NT2/D1 (cell line): ENCODE measurements around the gene MSL1.

Experiments
- DNase-seq: peaks from one replicate; pipeline ENCODE4 v3.0.0-alpha.2; 2011; ENCODE audit warnings: low read depth, low spot score
- H3K27me3 ChIP-seq: 2 replicates; pipeline ENCODE4 v1.6.0; 2011; ENCODE audit warnings: mild to moderate bottlenecking; ENCODE audit not compliant: insufficient read length, insufficient read depth
- H3K36me3 ChIP-seq: 2 replicates; pipeline ENCODE4 v1.6.1; 2011; ENCODE audit warnings: mild to moderate bottlenecking, low read length, mixed read lengths; ENCODE audit not compliant: insufficient read depth, insufficient read length
- H3K4me1 ChIP-seq: 2 replicates; pipeline ENCODE4 v1.5.1; 2011; ENCODE audit not compliant: insufficient read depth, insufficient read length
- H3K4me3 ChIP-seq: 2 replicates; pipeline ENCODE4 v1.5.1; 2011; ENCODE audit warnings: low read depth; ENCODE audit not compliant: insufficient read length
- H3K9ac ChIP-seq: 2 replicates; pipeline ENCODE4 v1.6.0; 2011; ENCODE audit warnings: low read depth; ENCODE audit not compliant: insufficient read length
- H3K9me3 ChIP-seq: 2 replicates; pipeline ENCODE4 v1.5.1; 2011; ENCODE audit warnings: mild to moderate bottlenecking, low read length; ENCODE audit not compliant: insufficient read depth
- SUZ12 ChIP-seq: IDR thresholded peaks from 2 replicates; pipeline ENCODE4 v1.6.1; 2011; ENCODE audit not compliant: insufficient read length, insufficient read depth; ENCODE audit errors: extremely low read depth
- YY1 ChIP-seq: IDR thresholded peaks from 2 replicates; pipeline ENCODE4 v1.6.1; 2011; ENCODE audit not compliant: insufficient read length, insufficient read depth
- ZNF274 ChIP-seq: IDR thresholded peaks from 2 replicates; pipeline ENCODE4 v1.6.1; 2011; ENCODE audit warnings: mild to moderate bottlenecking, low read depth, low read length

Gene MSL1

DNA sequence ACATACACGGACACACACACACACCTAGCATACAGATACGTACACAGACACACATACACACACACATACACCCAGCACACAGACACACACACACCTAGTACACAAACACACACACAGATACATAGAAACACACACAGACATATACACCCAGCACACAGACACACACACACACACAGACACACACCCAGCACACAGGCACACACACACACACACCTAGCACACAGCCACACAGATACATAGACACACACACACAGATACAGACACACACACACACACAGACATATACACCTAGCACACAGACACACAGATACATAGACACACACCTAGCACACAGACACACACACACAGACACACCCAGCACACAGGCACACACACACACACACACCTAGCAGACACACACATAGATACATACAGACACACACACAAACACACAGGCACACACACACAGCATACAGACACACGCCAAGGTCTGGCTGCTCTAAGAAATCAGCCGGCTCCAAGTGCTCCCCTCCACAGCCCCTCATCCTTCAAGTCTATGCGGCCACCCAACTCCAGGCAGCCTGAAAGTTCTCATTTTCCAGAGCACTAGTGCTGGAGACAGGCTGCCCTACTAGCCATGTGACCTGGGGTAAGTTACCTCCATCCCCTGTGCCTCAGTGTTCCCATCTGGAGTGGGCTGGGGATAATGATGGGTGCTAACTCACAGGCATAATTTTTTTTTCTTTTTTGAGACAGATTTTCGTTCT, 34.5 kb upstream of the MSL1 start:
- TF ChIP-seq ZNF274 (no peak), SUZ12 (no peak), YY1 (no peak)
- no peak for DNase-seq
- no peak overlapping the region for H3K4me3 ChIP-seq
- H3K9ac ChIP-seq = peak overlapping the region; percentile 24
- no peaks in the 10 kb centered on the region for H3K27me3 ChIP-seq
- peaks cover 30% of the 10 kb centered on the region for H3K4me1 ChIP-seq
- peaks cover 28% of the 10 kb centered on the region for H3K36me3 ChIP-seq
- H3K9me3 ChIP-seq = no peaks in the 10 kb centered on the region

DNA sequence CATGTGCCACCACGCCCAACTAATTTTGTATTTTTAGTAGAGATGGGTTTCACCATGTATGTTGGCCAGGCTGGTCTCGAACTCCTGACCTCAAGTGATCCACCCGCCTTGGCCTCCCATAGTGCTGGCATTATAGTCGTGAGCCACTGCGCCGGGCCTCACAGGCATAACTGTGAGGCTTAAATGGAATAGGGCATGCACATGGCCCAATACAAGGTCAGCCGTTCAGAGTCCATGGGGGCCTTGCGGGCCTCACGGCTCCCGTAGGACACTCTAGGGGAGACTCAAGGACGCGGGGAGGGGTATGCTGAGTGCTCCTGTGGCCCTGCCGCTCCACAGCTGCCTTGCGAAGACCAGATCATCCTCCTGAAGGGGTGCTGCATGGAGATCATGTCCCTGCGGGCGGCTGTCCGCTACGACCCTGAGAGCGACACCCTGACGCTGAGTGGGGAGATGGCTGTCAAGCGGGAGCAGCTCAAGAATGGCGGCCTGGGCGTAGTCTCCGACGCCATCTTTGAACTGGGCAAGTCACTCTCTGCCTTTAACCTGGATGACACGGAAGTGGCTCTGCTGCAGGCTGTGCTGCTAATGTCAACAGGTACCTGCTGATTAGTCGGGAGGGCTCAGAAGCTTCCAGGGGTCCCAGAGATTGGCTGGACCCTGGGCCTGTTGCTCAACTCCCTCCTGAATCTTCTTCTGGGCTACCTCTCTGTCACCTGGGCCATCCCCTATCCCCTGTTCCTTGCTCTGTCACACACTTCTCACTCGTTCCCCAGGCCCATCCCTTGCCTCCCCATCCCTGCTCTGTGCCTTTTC, 33.7 kb upstream of the MSL1 start:
- Histone ChIP-seq H3K27me3 (no peaks in the 10 kb centered on the region), H3K36me3 (peaks cover 30% of the 10 kb centered on the region), H3K9me3 (no peaks in the 10 kb centered on the region), H3K4me1 (peaks cover 30% of the 10 kb centered on the region), H3K4me3 (no peak overlapping the region), H3K9ac (no peak overlapping the region)
- no peak for DNase-seq
- TF ChIP-seq ZNF274 (no peak), YY1 (peak; percentile 38), SUZ12 (no peak)

DNA sequence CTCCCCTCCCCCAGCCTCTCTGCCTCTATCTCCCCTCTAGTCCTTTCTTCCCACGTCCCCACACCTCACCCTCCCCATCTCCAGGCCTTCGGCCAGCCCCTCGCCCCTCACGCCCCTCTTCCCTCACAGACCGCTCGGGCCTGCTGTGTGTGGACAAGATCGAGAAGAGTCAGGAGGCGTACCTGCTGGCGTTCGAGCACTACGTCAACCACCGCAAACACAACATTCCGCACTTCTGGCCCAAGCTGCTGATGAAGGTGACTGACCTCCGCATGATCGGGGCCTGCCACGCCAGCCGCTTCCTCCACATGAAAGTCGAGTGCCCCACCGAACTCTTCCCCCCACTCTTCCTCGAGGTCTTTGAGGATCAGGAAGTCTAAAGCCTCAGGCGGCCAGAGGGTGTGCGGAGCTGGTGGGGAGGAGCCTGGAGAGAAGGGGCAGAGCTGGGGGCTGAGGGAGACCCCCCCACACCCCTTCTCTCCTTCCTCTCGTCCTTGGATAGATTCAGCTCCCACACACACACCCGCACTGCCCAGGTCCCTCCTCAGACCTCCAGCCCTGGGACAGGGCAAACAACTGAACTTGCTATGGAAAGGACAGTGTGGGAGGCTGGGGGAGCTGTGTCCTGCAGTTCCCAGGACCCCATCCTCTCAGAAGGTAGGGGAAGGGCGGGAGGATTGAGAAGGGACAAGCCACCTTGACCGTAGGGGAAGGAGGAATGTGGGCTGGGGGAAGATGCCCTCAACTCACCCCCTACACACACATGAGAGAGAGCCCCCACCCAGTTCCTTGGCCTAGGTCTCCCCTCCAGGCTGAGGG, 32.5 kb upstream of the MSL1 start:
- H3K4me1 ChIP-seq = peaks cover 30% of the 10 kb centered on the region

DNA sequence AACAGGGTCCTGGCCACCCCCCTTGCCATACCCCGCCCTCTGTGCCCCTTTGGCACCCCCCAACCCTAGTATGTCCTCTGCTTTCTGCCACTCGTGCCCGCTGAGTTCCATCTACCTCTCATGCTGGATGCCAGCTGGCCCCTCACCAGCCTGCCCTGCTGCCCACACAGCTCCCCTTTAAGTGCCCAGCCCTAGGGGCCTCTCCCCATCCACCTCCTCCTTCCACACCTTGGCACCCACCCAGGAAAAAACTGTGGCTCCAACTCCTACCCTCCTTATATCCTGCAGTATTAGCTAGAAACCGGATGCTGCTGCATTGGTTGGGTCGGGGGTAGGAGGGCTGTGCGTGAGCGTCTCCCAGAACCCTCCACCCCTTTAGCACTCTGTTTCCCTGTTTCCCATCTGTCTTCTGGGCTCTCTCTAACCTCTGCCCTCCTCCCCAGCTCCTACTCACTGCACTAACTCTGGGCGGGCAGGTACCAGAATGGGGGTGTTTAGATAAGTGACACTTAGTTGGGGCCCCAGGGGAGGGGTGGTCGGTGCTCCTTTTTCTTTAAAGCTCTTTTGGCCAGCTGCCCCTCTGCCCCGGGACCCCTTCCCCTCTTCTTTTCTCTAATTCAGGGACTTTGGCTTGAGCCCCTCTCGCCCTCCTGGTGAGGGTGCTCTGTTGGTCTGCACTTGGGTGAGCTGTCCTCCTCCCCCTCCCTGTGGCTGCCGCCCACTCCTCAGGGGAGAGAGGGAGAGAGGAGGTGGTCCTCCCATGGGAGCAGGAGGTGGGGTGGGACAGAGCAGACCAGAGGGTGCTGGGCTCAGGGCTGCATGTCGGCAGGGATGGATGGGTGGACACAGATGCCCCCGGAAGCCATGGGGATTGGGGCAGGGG, 31.3 kb upstream of the MSL1 start:
- Histone ChIP-seq H3K36me3 (peaks cover 52% of the 10 kb centered on the region), H3K4me3 (no peak overlapping the region), H3K9ac (no peak overlapping the region), H3K9me3 (no peaks in the 10 kb centered on the region), H3K27me3 (no peaks in the 10 kb centered on the region), H3K4me1 (peaks cover 30% of the 10 kb centered on the region)
- DNase-seq = no peak
- TF ChIP-seq YY1 (no peak), ZNF274 (no peak), SUZ12 (no peak)

More for the DNA sequence above, 32.5 kb upstream of the MSL1 start:
- peaks cover 42% of the 10 kb centered on the region for H3K36me3 ChIP-seq
- H3K9me3 ChIP-seq = no peaks in the 10 kb centered on the region
- TF ChIP-seq YY1 (no peak), ZNF274 (no peak)
- DNase-seq = no peak
- H3K27me3 ChIP-seq = no peaks in the 10 kb centered on the region
- H3K4me3 ChIP-seq = no peak overlapping the region
- H3K9ac ChIP-seq = no peak overlapping the region

GRCh38 chr17:40091691-40092397, 29.9 kb upstream of the MSL1 start:
- H3K36me3 ChIP-seq = peaks cover 56% of the 10 kb centered on the region
- DNase-seq = no peak
- peaks cover 26% of the 10 kb centered on the region for H3K4me1 ChIP-seq
- H3K27me3 ChIP-seq = no peaks in the 10 kb centered on the region
- TF ChIP-seq SUZ12 = no peak
- H3K4me3 ChIP-seq = no peak overlapping the region
- H3K9ac ChIP-seq = no peak overlapping the region
- no peaks in the 10 kb centered on the region for H3K9me3 ChIP-seq

DNA sequence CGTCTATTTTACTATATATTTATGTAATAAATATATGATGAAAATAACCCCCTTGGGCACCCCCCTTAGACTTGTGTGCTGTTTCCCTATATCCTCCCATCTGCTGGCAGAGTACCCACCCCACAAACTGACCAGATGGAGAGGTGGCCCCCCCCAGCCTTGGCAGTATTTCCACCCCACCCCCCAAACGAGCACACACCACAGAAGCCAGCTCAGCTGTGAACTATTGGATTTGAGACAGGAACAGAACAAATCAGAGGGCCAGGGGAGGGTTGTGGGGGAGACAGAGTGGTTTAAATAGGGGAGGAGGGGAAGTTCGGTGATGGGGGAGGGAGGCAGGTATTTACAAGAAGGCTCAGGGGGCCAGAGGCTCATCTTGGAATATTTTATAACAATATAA, 29.2 kb upstream of the MSL1 start:
- no peaks in the 10 kb centered on the region for H3K27me3 ChIP-seq
- H3K9ac ChIP-seq = no peak overlapping the region
- H3K36me3 ChIP-seq = peaks cover 52% of the 10 kb centered on the region
- H3K9me3 ChIP-seq = no peaks in the 10 kb centered on the region
- no peak overlapping the region for H3K4me3 ChIP-seq
- peaks cover 25% of the 10 kb centered on the region for H3K4me1 ChIP-seq
- no peak for TF ChIP-seq SUZ12
- TF ChIP-seq YY1 = no peak
- TF ChIP-seq ZNF274 = no peak
- DNase-seq = no peak
